T-helper 2 cell treated with Interferon-gamma antibody and Interleukin-4, amounts not matched to agents 5 μg/mL and 100 μg/mL, for 36 hours (primary cell): ENCODE results near the gene MINDY4B.

Experiments used
- DNase-seq: peaks from one replicate; pipeline ENCODE4 v3.0.0; 2021; ENCODE audit warnings: low spot score
- H3K27ac Mint-ChIP-seq: one replicate; pipeline ENCODE4 v1.8.0; 2021; ENCODE audit warnings: mild to moderate bottlenecking, mixed read lengths
- H3K27me3 Mint-ChIP-seq: one replicate; pipeline ENCODE4 v1.8.0; 2021; ENCODE audit warnings: low read depth, mixed read lengths
- H3K36me3 Mint-ChIP-seq: one replicate; pipeline ENCODE4 v1.8.0; 2021; ENCODE audit warnings: low read depth, mixed read lengths
- H3K4me1 Mint-ChIP-seq: one replicate; pipeline ENCODE4 v1.8.0; 2021; ENCODE audit warnings: low read depth, mixed read lengths
- H3K4me3 Mint-ChIP-seq: one replicate; pipeline ENCODE4 v1.8.0; 2022; ENCODE audit warnings: mild to moderate bottlenecking, moderate library complexity, mixed read lengths
- H3K9me3 Mint-ChIP-seq: one replicate; pipeline ENCODE4 v1.8.0; 2021; ENCODE audit warnings: mixed read lengths

MINDY4B gene

DNA sequence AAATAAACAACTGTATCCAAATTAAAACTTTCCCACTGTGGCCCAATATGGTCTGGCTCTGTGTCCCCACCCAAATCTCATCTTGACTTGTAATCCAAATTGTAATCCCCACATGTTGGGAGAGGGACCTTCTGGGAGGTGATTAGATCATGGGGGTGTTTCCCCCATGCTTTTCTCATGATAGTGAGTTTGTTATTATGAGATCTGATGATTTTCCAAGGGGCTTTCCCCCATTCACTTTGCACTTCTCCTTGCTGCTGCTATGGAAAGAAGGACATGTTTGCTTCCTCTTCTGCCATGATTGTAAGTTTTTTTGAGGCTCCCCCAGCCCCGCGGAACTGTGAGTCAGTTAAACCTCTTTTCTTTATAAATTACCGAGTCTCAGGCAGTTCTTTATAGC lies 55.0 kb downstream of the MINDY4B start:
- no peak overlapping the region for H3K27ac Mint-ChIP-seq
- no peaks in the 10 kb centered on the region for H3K36me3 Mint-ChIP-seq
- no peak overlapping the region for H3K4me3 Mint-ChIP-seq
- H3K9me3 Mint-ChIP-seq = peaks cover 7% of the 10 kb centered on the region
- H3K27me3 Mint-ChIP-seq = peaks cover 10% of the 10 kb centered on the region
- H3K4me1 Mint-ChIP-seq = no peaks in the 10 kb centered on the region
- no peak for DNase-seq

DNA sequence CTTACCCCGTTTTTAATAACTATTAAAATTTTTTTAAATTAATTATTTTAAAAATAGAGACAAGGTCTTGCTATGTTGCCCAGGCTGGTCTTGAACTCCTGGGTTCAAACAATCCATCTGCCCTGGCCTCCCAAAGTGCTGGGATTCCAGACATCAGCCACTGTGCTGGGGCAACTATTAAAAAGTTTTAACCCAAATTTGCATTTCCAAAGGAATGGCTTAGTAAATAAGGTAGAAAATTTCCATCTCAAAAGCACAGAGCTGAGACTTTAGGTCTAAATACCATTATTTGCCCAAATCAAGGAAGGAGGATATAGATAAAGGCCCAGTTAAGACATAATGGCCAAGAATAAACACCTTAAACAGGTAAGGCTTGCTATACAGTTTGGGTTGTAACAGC lies 56.4 kb downstream of the MINDY4B start:
- DNase-seq = no peak
- H3K27me3 Mint-ChIP-seq = peaks cover 14% of the 10 kb centered on the region
- no peak overlapping the region for H3K27ac Mint-ChIP-seq
- H3K4me1 Mint-ChIP-seq = no peaks in the 10 kb centered on the region
- no peaks in the 10 kb centered on the region for H3K36me3 Mint-ChIP-seq
- H3K9me3 Mint-ChIP-seq = peaks cover 7% of the 10 kb centered on the region
- H3K4me3 Mint-ChIP-seq = no peak overlapping the region

DNA sequence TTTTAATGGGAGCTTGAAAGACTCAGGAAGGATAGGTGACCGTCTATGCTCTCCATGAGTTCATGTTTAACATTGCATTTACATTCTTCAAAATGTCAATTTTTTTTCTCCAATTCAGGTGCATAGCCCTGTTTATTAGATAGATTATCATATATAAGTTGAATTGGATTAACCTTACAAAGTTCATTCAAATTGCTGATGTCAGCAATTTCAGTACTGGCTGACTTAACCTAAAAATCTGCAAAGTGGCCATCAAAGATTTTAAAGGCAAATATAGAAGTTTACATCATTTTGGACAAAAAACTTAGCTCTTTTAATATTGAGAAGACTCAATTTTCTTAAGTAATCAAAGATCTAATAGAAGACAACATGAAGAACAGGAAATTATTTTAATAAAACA lies 57.8 kb downstream of the MINDY4B start:
- H3K4me3 Mint-ChIP-seq = no peak overlapping the region
- H3K36me3 Mint-ChIP-seq = no peaks in the 10 kb centered on the region

DNA sequence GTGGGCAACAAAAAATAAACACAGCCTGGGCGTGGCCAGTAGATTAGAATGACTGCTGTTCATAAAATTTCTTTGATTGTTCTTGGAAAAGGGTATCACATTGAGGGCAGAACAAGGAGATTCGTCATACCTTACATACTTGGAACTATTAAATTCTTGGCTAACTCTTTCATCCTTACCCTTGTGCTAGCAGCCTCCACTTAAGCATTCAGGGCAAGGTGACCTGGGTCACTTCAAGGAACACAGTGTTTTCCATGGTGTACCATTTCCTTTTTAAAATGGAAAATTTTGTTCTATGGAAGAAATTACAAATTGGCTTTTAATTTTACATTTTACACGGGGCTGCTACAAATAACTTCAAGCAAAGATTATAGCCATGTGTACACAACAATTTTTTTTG lies 60.8 kb downstream of the MINDY4B start:
- Mint-ChIP-seq H3K9me3 (no peaks in the 10 kb centered on the region), H3K27me3 (peaks cover 25% of the 10 kb centered on the region), H3K27ac (no peak overlapping the region), H3K4me3 (no peak overlapping the region), H3K4me1 (no peaks in the 10 kb centered on the region), H3K36me3 (no peaks in the 10 kb centered on the region)
- DNase-seq = no peak

More for the DNA sequence above, 57.8 kb downstream of the MINDY4B start:
- H3K9me3 Mint-ChIP-seq = peaks cover 7% of the 10 kb centered on the region
- no peak overlapping the region for H3K27ac Mint-ChIP-seq
- DNase-seq = no peak
- no peaks in the 10 kb centered on the region for H3K4me1 Mint-ChIP-seq
- peaks cover 18% of the 10 kb centered on the region for H3K27me3 Mint-ChIP-seq

DNA sequence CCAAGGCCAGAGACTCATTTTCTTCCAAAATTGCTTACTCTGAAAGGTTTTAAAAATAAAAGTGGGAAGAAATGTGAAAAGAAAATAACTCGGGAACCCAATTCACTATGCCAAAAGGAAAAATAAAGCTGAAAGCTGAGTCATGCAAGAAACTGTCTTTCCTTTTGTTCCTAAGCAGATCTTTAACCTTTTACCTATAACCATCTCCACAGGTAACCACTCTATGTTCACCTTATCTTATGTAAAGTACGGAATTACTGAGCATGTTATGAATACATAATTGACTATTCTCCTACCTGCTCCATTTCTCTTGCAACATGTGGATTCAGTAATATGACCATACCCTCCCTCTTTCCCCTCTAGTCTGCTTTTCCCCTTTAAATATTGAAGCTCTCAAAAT lies 62.0 kb downstream of the MINDY4B start:
- Mint-ChIP-seq H3K4me1 (no peaks in the 10 kb centered on the region), H3K9me3 (no peaks in the 10 kb centered on the region), H3K27me3 (peaks cover 34% of the 10 kb centered on the region), H3K36me3 (no peaks in the 10 kb centered on the region), H3K4me3 (no peak overlapping the region), H3K27ac (no peak overlapping the region)
- DNase-seq = no peak

DNA sequence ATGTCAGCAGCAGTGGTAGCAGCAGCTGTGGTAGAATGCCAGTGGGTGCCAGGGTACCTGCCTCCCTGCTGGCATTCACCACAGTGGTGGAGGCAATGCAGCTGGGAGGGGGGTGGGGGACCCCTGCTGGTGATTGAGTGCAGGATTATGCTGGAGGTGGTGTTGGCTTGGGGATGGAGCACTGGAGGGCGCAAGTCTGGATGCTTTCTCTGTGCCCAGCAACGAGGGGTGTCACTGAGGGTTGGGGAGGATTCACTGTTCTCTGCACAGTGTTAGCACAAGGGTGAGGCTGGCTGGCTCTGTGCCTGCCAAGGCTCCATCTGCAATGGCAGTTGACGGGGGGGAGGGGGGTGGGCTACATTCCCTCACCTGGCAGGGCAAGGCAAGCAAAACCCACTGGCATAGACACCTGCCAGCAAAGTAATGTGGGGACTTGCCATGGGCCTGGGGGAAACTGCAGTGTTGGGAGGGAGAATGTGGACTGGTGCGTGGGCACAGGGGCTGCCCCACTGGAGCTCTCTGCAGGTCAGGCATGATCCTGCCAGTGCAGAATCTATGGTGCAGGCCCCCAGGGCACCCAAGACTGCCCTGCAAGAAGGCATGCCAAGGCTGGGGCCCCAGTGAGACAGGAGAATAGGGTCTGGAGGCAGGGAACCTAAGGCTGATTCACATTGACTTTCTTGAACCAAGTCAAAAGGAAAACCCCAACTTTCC lies 64.3 kb downstream of the MINDY4B start:
- no peak overlapping the region for H3K4me3 Mint-ChIP-seq
- H3K36me3 Mint-ChIP-seq = no peaks in the 10 kb centered on the region
- no peaks in the 10 kb centered on the region for H3K9me3 Mint-ChIP-seq
- H3K27me3 Mint-ChIP-seq = peaks cover 43% of the 10 kb centered on the region
- no peak for DNase-seq
- no peaks in the 10 kb centered on the region for H3K4me1 Mint-ChIP-seq
- H3K27ac Mint-ChIP-seq = no peak overlapping the region

DNA sequence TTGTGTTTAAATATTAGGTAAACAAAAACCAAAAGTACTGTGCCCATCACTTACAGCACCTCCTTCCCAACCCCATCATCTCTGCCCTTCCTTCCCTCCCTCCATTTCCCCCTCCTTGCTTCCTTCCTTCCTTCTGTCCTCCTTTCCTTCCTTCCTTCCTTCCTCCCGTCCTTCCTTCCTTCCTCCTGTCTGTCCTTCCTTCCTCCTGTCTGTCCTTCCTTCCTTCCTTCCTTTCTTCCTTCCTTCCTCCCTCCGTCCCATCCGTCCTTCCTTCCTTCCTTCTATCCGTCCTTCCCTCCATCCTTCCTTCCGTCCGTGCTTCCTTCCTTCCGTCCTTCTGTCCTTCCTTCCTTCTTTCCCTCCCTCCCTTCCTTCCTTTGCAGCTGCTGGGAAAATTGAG lies 74.5 kb downstream of the MINDY4B start:
- H3K27me3 Mint-ChIP-seq = peaks cover 11% of the 10 kb centered on the region
- no peak for DNase-seq
- no peaks in the 10 kb centered on the region for H3K4me1 Mint-ChIP-seq
- no peak overlapping the region for H3K4me3 Mint-ChIP-seq
- no peaks in the 10 kb centered on the region for H3K9me3 Mint-ChIP-seq
- no peak overlapping the region for H3K27ac Mint-ChIP-seq
- no peaks in the 10 kb centered on the region for H3K36me3 Mint-ChIP-seq

DNA sequence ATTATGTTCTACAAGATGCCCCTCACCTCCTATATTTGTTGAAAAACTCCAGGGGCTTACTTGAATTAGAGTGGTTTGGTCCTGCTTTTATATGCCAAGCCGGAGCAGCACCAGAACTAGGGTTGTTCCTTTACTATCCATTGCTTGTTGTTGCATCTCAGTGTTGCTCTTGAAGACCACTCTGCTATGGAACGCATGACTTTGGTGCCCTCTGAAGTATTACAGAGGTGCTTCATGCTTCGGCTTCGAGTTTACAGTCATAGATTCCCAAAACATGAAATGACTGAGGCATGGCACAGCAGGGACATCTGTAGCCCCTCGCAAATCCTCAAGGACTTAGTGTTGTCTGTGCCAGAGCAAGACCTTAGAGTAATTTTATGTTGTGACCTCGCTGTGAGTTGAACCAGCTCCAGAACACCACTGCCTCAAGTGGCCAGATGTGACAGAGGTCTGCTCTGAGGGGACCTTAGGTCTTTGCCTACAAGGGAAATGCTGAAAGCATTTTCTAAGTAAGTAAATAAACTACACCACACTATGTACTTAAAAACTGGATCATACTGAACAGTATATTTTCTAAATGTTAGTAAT lies 75.1 kb downstream of the MINDY4B start:
- no peaks in the 10 kb centered on the region for H3K4me1 Mint-ChIP-seq
- H3K36me3 Mint-ChIP-seq = no peaks in the 10 kb centered on the region
- DNase-seq = no peak
- H3K27me3 Mint-ChIP-seq = peaks cover 9% of the 10 kb centered on the region
- no peak overlapping the region for H3K4me3 Mint-ChIP-seq
- no peaks in the 10 kb centered on the region for H3K9me3 Mint-ChIP-seq
- H3K27ac Mint-ChIP-seq = no peak overlapping the region

DNA sequence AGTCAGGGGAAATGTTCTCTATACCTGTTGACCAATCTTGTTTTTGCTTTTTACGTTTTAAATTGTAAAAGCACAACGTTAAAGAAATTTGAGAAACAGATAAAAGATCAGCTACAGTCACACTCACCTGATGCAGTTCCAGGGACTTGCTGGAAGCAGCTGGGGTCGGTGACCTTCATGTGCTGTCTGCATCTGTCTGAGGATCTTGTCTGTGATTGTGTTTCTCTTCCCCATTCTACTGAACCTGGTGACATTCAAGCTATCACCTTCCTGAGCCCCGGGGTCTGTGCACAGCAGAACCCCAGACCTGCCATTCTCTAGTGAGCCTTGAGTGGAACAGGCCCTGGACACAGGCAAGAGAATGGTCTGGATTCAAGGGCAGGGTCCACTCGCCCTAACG lies 75.8 kb downstream of the MINDY4B start:
- Mint-ChIP-seq H3K4me1 (no peaks in the 10 kb centered on the region), H3K36me3 (no peaks in the 10 kb centered on the region), H3K27me3 (peaks cover 9% of the 10 kb centered on the region), H3K9me3 (no peaks in the 10 kb centered on the region), H3K27ac (no peak overlapping the region), H3K4me3 (no peak overlapping the region)
- no peak for DNase-seq

DNA sequence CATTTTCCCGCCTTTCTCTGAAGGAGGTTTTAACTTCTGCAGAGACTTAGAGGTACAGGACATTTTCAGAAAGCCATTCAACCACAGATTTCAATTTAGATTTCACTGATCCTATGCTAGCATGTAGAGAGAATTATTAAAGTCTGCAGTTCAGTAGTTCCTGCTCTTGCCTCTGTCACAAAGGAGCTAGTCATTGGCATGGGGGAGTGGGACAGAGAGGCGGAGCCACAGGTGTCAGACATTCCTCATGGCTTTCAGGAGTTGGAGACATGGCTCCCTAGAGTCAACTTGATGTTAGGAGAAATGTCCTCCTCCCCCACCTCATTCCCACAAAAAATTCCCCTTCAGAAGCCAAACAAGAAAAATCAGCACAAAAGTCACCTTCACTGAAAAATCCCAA lies 76.2 kb downstream of the MINDY4B start:
- H3K27me3 Mint-ChIP-seq = peaks cover 6% of the 10 kb centered on the region
- no peaks in the 10 kb centered on the region for H3K4me1 Mint-ChIP-seq
- no peak for DNase-seq
- H3K9me3 Mint-ChIP-seq = no peaks in the 10 kb centered on the region
- no peaks in the 10 kb centered on the region for H3K36me3 Mint-ChIP-seq
- H3K4me3 Mint-ChIP-seq = no peak overlapping the region
- no peak overlapping the region for H3K27ac Mint-ChIP-seq

DNA sequence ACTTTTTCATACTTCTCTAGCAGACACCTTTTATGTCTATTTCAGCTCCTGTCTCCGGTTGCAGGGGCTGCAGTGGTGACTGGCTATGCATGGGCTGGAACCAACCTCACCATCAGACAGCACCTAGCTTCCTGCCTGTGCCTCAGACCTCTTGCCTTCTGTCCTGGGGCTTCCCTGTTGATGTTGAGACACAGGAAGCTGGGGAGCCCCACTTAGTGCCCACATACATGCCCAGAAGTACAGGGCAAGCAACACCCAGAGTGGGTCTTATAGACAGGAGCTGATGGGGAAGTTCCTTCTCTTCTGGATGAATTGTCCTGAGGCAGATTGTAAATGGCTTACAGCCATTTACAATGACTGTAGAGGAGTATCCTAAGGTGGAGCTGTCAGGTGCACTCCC lies 77.0 kb downstream of the MINDY4B start:
- no peaks in the 10 kb centered on the region for H3K4me1 Mint-ChIP-seq
- no peak overlapping the region for H3K27ac Mint-ChIP-seq
- no peaks in the 10 kb centered on the region for H3K36me3 Mint-ChIP-seq
- H3K4me3 Mint-ChIP-seq = no peak overlapping the region
- DNase-seq = no peak
- no peaks in the 10 kb centered on the region for H3K9me3 Mint-ChIP-seq
- peaks cover 6% of the 10 kb centered on the region for H3K27me3 Mint-ChIP-seq

DNA sequence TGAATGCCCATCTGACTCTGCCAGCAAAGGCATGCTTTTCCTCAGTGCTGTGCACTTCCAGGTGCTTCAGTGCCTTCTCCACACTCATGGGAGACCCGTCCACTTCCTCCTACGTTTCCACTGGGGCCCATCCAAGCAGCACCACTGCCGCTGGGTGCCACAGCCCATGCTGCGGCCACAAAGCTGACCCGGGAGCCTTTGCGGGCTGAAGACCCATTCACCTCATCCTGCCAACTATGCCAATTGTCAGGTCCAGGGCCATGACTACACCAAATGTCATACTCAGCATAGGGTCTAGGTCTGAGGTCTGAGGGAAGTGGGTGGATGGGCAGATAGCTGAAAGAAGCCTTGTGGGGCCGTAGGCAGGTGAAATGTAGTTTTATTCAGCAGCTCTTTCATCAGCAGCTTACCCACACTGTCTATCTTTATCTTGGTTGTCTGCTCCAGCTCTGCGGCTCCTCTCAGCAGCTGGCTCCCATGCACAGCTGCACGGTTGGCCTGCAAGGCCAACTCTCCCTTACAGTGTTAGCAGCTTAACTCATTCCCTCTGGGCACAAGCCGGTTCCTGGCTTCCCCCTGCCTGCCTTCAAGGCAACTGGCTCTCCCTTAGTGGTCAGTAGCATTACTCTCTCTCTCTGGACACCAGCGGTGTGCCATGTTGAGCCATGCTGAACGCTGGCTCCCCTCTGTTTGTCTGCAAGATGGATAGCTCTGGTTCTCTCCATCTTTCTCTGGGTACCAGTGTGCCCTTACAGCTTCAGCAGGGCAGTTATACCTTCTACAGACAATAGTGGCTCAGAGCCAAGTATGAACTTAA lies 78.6 kb downstream of the MINDY4B start:
- Mint-ChIP-seq H3K9me3 (no peaks in the 10 kb centered on the region), H3K4me3 (no peak overlapping the region), H3K27ac (no peak overlapping the region), H3K4me1 (no peaks in the 10 kb centered on the region), H3K27me3 (peaks cover 6% of the 10 kb centered on the region), H3K36me3 (no peaks in the 10 kb centered on the region)
- DNase-seq = no peak

DNA sequence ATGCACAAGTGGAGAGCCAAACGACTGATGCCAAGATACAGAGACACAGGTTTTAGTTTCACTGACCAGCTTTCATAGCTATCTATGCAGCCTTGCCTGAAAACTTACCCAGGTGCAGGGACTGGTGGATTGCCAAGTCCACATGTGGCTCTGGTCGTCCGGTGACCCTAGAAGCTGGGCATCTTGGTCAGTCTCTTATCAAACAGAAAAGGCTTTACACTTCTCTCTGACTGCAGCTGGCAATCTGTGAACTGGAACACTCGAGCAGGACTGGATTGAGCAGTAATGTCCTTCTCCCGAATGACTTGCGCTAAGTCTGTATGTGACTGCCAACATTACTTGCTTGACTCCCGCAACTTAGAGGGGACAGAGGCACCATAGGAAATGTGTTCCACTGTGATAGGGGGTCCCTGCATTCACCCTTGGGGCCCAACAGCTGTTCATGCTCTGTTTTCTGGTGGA lies 79.3 kb downstream of the MINDY4B start:
- H3K9me3 Mint-ChIP-seq = no peaks in the 10 kb centered on the region
- DNase-seq = no peak
- H3K4me1 Mint-ChIP-seq = no peaks in the 10 kb centered on the region
- peaks cover 6% of the 10 kb centered on the region for H3K27me3 Mint-ChIP-seq
- no peak overlapping the region for H3K4me3 Mint-ChIP-seq
- H3K36me3 Mint-ChIP-seq = no peaks in the 10 kb centered on the region
- H3K27ac Mint-ChIP-seq = no peak overlapping the region

DNA sequence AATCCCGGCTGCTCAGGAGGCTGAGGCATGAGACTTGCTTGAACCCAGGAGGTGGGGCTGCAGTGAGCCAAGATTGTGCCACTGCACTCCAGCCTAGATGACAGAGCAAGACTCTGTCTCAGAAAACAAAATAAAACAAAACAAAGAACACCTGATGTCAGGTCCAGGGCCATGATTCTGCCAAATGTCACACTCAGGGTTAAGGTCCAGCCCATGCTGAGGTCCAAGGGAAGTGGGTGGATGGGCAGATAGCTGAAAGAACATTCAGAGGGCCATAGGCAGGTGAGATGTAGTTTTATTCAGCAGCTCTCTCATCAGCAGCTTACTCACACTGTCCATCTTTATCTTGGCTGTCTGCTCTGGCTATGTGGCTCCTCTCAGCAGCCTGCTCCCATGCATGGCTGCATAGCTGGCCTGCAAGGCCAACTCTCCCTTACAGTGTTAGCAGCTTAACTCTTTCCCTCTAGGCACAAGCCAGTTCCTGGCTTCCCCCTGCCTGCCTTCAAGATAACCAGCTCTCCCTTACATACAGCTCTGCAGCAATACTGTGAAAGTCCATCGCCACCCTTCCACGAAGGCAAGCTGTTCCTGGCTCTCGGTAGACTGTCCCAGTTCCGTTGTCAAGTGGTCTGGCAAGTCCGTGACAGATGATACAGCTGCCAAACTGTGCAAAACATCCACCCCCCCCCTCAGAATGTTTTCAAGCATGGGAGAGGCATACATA lies 79.9 kb downstream of the MINDY4B start:
- Mint-ChIP-seq H3K36me3 (no peaks in the 10 kb centered on the region), H3K27ac (no peak overlapping the region)

More for the DNA sequence above, 79.9 kb downstream of the MINDY4B start:
- Mint-ChIP-seq H3K4me1 (no peaks in the 10 kb centered on the region), H3K27me3 (peaks cover 6% of the 10 kb centered on the region), H3K4me3 (no peak overlapping the region), H3K9me3 (no peaks in the 10 kb centered on the region)
- DNase-seq = no peak
